ENCODE data around the gene TBCC. TPM values are rescaled to one million over a fixed set of nuclear protein-coding genes. Genes with fewer than 3 reads are reported as not detected.

Gene TBCC
- total and polyA plus RNA-seq, 4 donors, result 21.6 to 38.0 (median 22.1) TPM

- ATAC-seq (ENCODE audit: insufficient read depth, low FRiP score) (no peak), DNase-seq (no peak)
- no peak overlapping the region for H3K9ac ChIP-seq (ENCODE audit: insufficient read depth in 1 of 2, low read length in 2 of 2)
- peaks cover 0 to 3% (median 0%) of the 10 kb centered on the region in 4 donors for H3K36me3 ChIP-seq (ENCODE audit: control insufficient read depth in 4 of 4, insufficient read depth in 4 of 4, low read length in 4 of 4)
- no peaks in the 10 kb centered on the region for H3K27me3 ChIP-seq (ENCODE audit: control insufficient read depth in 3 of 3, insufficient read depth in 3 of 3, low read length in 2 of 3)
- H3K4me3 ChIP-seq, result no peak overlapping the region
- H3K9me3 ChIP-seq (ENCODE audit: control insufficient read depth in 4 of 4, insufficient read depth in 3 of 4, low read length in 3 of 4), result no peaks in the 10 kb centered on the region
- no peak overlapping the region for H3K27ac ChIP-seq (ENCODE audit: low read depth in 1 of 2, low read length in 1 of 2)
- TF ChIP-seq CTCF (IDR thresholded peaks at IDR 0.05; ENCODE audit: control extremely low read depth, extremely low read depth), result no peak
- WGBS, 2 donors, result 88 to 90% methylated on average over 3 of the region's 3 CpGs
- H3K4me1 ChIP-seq (ENCODE audit: control insufficient read depth in 5 of 5, insufficient read depth in 5 of 5, low read length in 5 of 5), result no peaks in the 10 kb centered on the region
Measured at GRCh38 chr6:42762426-42762859, 16.5 kb upstream of the TBCC start.

GRCh38 chr6:42761287-42762067 lies 15.6 kb upstream of the TBCC start:
- Histone ChIP-seq H3K27ac (ENCODE audit: low read depth in 1 of 2, low read length in 1 of 2) (no peak overlapping the region), H3K4me1 (ENCODE audit: control insufficient read depth in 5 of 5, insufficient read depth in 5 of 5, low read length in 5 of 5) (no peaks in the 10 kb centered on the region), H3K27me3 (ENCODE audit: control insufficient read depth in 3 of 3, insufficient read depth in 3 of 3, low read length in 2 of 3) (no peaks in the 10 kb centered on the region), H3K9ac (ENCODE audit: insufficient read depth in 1 of 2, low read length in 2 of 2) (no peak overlapping the region), H3K4me3 (no peak overlapping the region), H3K36me3 (ENCODE audit: control insufficient read depth in 4 of 4, insufficient read depth in 4 of 4, low read length in 4 of 4) (peaks cover 0 to 3% (median 0%) of the 10 kb centered on the region in 4 donors), H3K9me3 (ENCODE audit: control insufficient read depth in 4 of 4, insufficient read depth in 3 of 4, low read length in 3 of 4) (no peaks in the 10 kb centered on the region)
- TF ChIP-seq CTCF (IDR thresholded peaks at IDR 0.05; ENCODE audit: control extremely low read depth, extremely low read depth), result no peak
- ATAC-seq (ENCODE audit: insufficient read depth, low FRiP score), result no peak
- 87 to 90% methylated on average over 8 of the region's 8 CpGs for WGBS, 2 donors
- no peak for DNase-seq

GRCh38 chr6:42758756-42759430 lies 13.0 kb upstream of the TBCC start:
- TF ChIP-seq CTCF (IDR thresholded peaks at IDR 0.05; ENCODE audit: control extremely low read depth, extremely low read depth), result no peak
- no peak for ATAC-seq (ENCODE audit: insufficient read depth, low FRiP score)
- Histone ChIP-seq H3K27ac (ENCODE audit: low read depth in 1 of 2, low read length in 1 of 2) (no peak overlapping the region), H3K36me3 (ENCODE audit: control insufficient read depth in 4 of 4, insufficient read depth in 4 of 4, low read length in 4 of 4) (peaks cover 0 to 3% (median 0%) of the 10 kb centered on the region in 4 donors), H3K9ac (ENCODE audit: insufficient read depth in 1 of 2, low read length in 2 of 2) (no peak overlapping the region), H3K4me1 (ENCODE audit: control insufficient read depth in 5 of 5, insufficient read depth in 5 of 5, low read length in 5 of 5) (no peaks in the 10 kb centered on the region), H3K9me3 (ENCODE audit: control insufficient read depth in 4 of 4, insufficient read depth in 3 of 4, low read length in 3 of 4) (no peaks in the 10 kb centered on the region), H3K4me3 (no peak overlapping the region), H3K27me3 (ENCODE audit: control insufficient read depth in 3 of 3, insufficient read depth in 3 of 3, low read length in 2 of 3) (no peaks in the 10 kb centered on the region)
- no peak for DNase-seq
- WGBS, 2 donors, result 94 to 96% methylated on average over 3 of the region's 3 CpGs

Data from lung (tissue), 12 donors.